K562 (cell line): Measurements from ENCODE around the gene IKBKE. TPM values are rescaled to one million over a fixed set of nuclear protein-coding genes. Genes with fewer than 3 reads are reported as not detected.

Source experiments
- ATAC-seq: fragments of 200-7000 bp; cut with Tn5 transposase; 3 replicates; pipeline ENCODE4 v1.9.1; 2020; ENCODE audit warnings: moderate library complexity
- BruUV-seq: library from RNA; stranded (reverse); fragments of 400-500 nt; replicated peaks from 2 replicates; lab custom pipeline; 2021; lab: Mats Ljungman, UMichigan
- CTCF ChIA-PET: fragments of 300-600 bp; formaldehyde crosslinking; extraction: SDS; loops from one replicate; lab custom pipeline; 2021; ENCODE audit warnings: low intra/inter-chr PET ratio; lab: Yijun Ruan, JAX
- POLR2A ChIA-PET: fragments of 300-600, 350-650 bp; sonication (Branson Sonifier 250); formaldehyde crosslinking; extraction: SDS; loops from one replicate; lab custom pipeline; 2021; ENCODE audit warnings: antibody characterized with exemption, inconsistent platforms; lab: Yijun Ruan, JAX
- DNase-seq, 4 experiments: peaks; one replicate each; pipeline versions ENCODE4 v3.0.0 to v3.0.0-alpha.2; 2011 to 2018; ENCODE audit warnings: low spot score in 3 of 4, mixed read lengths in 3 of 4; ENCODE audit errors: extremely low read depth in 1 of 4
- FAIRE-seq: peaks from 2 replicates; lab custom pipeline; 2011; peaks lifted over from hg19 to GRCh38; lab: Jason Lieb, UNC
- H2AFZ ChIP-seq: 2 replicates; pipeline ENCODE4 v1.6.0; 2011; ENCODE audit warnings: low read depth, low read length, control low read depth, inconsistent platforms
- H3K27ac ChIP-seq: fragments of 200-600 bp; 3 replicates; pipeline ENCODE4 v1.8.0; 2011; ENCODE audit warnings: low read depth, mild to moderate bottlenecking, control low read depth, inconsistent platforms, low read length, moderate library complexity, mixed read lengths; ENCODE audit errors: extremely low read depth
- H3K27me3 ChIP-seq, 2 experiments: fragments of 300-600 bp in 1 of 2; 2 replicates in 1 of 2; 3 replicates in 1 of 2; pipeline versions ENCODE4 v1.6.0 to v1.8.0; 2011; ENCODE audit warnings: inconsistent platforms in 2 of 2, low read length in 2 of 2, mild to moderate bottlenecking in 1 of 2, mixed read lengths in 1 of 2, moderate library complexity in 1 of 2; ENCODE audit not compliant: control insufficient read depth in 2 of 2, insufficient read depth in 2 of 2
- H3K36me3 ChIP-seq: fragments of 300-600 bp; 3 replicates; pipeline ENCODE4 v1.8.0; 2011; ENCODE audit warnings: mild to moderate bottlenecking, low read length, inconsistent platforms; ENCODE audit not compliant: control insufficient read depth, insufficient read depth
- H3K4me1 ChIP-seq, 2 experiments: fragments of 200-600 bp in 1 of 2; replicated peaks in 1 of 2; 2 replicates in 1 of 2; 3 replicates in 1 of 2; pipeline versions ENCODE4 v1.5.1 to v1.8.0; 2011; ENCODE audit warnings: inconsistent platforms in 2 of 2, low read length in 2 of 2, mild to moderate bottlenecking in 1 of 2, mixed read lengths in 1 of 2, moderate library complexity in 1 of 2; ENCODE audit not compliant: control insufficient read depth in 2 of 2, insufficient read depth in 2 of 2
- H3K4me2 ChIP-seq: 2 replicates; pipeline ENCODE4 v1.6.1; 2011; ENCODE audit warnings: low read length, control low read depth, inconsistent platforms, mixed read lengths; ENCODE audit not compliant: insufficient read depth
- H3K4me3 ChIP-seq: fragments of 200-600 bp; sonication (generic), shearing (Covaris generic); 2 replicates; pipeline ENCODE4 v1.5.1; 2016; ENCODE audit warnings: control low read depth, inconsistent platforms
- H3K79me2 ChIP-seq: fragments of 200-600 bp; 3 replicates; pipeline ENCODE4 v1.8.0; 2011; ENCODE audit warnings: low read length, inconsistent platforms; ENCODE audit not compliant: control insufficient read depth, insufficient read depth
- H3K9ac ChIP-seq, 2 experiments: 2 replicates each; pipeline versions ENCODE4 v1.6.0 to v1.6.1; 2011; ENCODE audit warnings: low read depth in 2 of 2, low read length in 2 of 2, control low read depth in 1 of 2, inconsistent platforms in 1 of 2, mild to moderate bottlenecking in 1 of 2, mixed read lengths in 1 of 2; ENCODE audit not compliant: insufficient read depth in 1 of 2
- H3K9me1 ChIP-seq: one replicate; pipeline ENCODE4 v1.6.0; 2011; ENCODE audit warnings: inconsistent platforms, mild to moderate bottlenecking, low read length, moderate library complexity; ENCODE audit not compliant: control insufficient read depth, insufficient read depth
- H3K9me3 ChIP-seq: replicated peaks from 2 replicates; pipeline ENCODE4 v1.5.1; 2011; ENCODE audit warnings: low read depth, low read length, inconsistent platforms; ENCODE audit not compliant: control insufficient read depth, insufficient read depth
- H4K20me1 ChIP-seq: replicated peaks from 2 replicates; pipeline ENCODE4 v1.6.1; 2011; ENCODE audit warnings: low read length, inconsistent platforms, mixed read lengths; ENCODE audit not compliant: control insufficient read depth, insufficient read depth
- BRD9 ChIP-seq: fragments of 450-650 bp; IDR thresholded peaks from 2 replicates; pipeline ENCODE4 v1.6.1; 2018; ENCODE audit warnings: low read depth; ENCODE audit not compliant: partially characterized antibody
- ETV1 ChIP-seq: fragments of 450-650 bp; conservative IDR thresholded peaks from 2 replicates; pipeline ENCODE4 v1.6.1; 2016; ENCODE audit warnings: missing genetic modification characterization, control low read depth, low read depth, missing compliant biosample characterization
- GABPA ChIP-seq: fragments of 200-800 bp; sonication (Bioruptor generic); conservative IDR thresholded peaks from 2 replicates; pipeline ENCODE4 v1.6.1; 2016; ENCODE audit warnings: low read depth, missing genetic modification characterization, missing compliant biosample characterization
- HDAC1 ChIP-seq, 2 experiments: fragments of 450-650 bp; IDR thresholded peaks; 2 replicates each; pipeline ENCODE4 v1.6.1; 2016 to 2017; ENCODE audit warnings: inconsistent platforms in 1 of 2, mild to moderate bottlenecking in 1 of 2, moderate library complexity in 1 of 2
- KLF10 ChIP-seq: fragments of 250-450 bp; sonication (Bioruptor Pico); IDR thresholded peaks from 2 replicates; pipeline ENCODE4 v1.6.1; 2021; ENCODE audit warnings: matching md5 sums
- MAZ ChIP-seq, 2 experiments: fragments of 450-650 bp in 1 of 2; sonication (generic) in 1 of 2; formaldehyde crosslinking; IDR thresholded peaks in 1 of 2; conservative IDR thresholded peaks in 1 of 2; 2 replicates each; pipeline versions ENCODE4 v1.4.0 to v1.5.0; 2020; ENCODE audit warnings: mild to moderate bottlenecking in 1 of 2, missing genetic modification reagents in 1 of 2
- MTF1 ChIP-seq: fragments of 250-450 bp; sonication (Bioruptor Pico); IDR thresholded peaks from 2 replicates; pipeline ENCODE4 v1.9.0; 2021; ENCODE audit warnings: moderate library complexity, mild to moderate bottlenecking, inconsistent platforms, borderline replicate concordance
- NR2C2 ChIP-seq, 2 experiments: fragments of 200-800 bp in 1 of 2; sonication (Bioruptor generic) in 1 of 2; sonication (generic) in 1 of 2; formaldehyde crosslinking in 1 of 2; IDR thresholded peaks; 2 replicates each; pipeline versions ENCODE4 v1.6.1 to v1.8.0; 2016 to 2022; ENCODE audit warnings: mild to moderate bottlenecking in 1 of 2, missing compliant biosample characterization in 1 of 2, missing genetic modification characterization in 1 of 2, missing genetic modification reagents in 1 of 2
- ZNF668 ChIP-seq: fragments of 250-450 bp; sonication (Bioruptor Pico); IDR thresholded peaks from 2 replicates; pipeline ENCODE4 v1.8.0; 2022; ENCODE audit warnings: mild to moderate bottlenecking, inconsistent platforms
- WGBS: fragments of 100-300 bp; shearing (Covaris generic); methylation state at CpG from one replicate; pipeline ENCODE4 v1.1.6; 2016; ENCODE audit warnings: low coverage, mixed read lengths; ENCODE audit not compliant: insufficient coverage; ENCODE audit errors: missing lambda C conversion rate; 5-methylcytosine and 5-hydroxymethylcytosine counted together
- in situ Hi-C: fragments of 300-500 bp; cut with MboI; formaldehyde crosslinking; loops from 4 replicates; pipeline ENCODE4 v1.15.0; 2018; ENCODE audit warnings: inconsistent platforms, mixed read lengths
- intact Hi-C: fragments of 100-400 bp; cut with micrococcal nuclease; formaldehyde crosslinking; loops from 2 replicates; pipeline ENCODE4 v1.14.2; 2022
- polyA plus RNA-seq, 8 experiments: library from polyadenylated mRNA; depleted of rRNA in 4 of 8; stranded (reverse) in 5 of 8; unstranded in 3 of 8; fragments of >200 nt; fragmentation: Nextera tagmentation in 2 of 8; fragmentation: Illumina TruSeq in 1 of 8; extraction: Ambion mirVana in 2 of 8; extraction: Trizol in 1 of 8; gene quantifications; 2 replicates each; pipeline versions ENCODE4 v1.2.1 to v1.2.3, GENCODE V29; 2011 to 2014; ENCODE audit warnings: inconsistent platforms in 1 of 8, missing spikeins in 1 of 8
- total RNA-seq, 7 experiments: library from RNA; depleted of rRNA in 6 of 7; stranded (reverse); fragments of >200 nt in 6 of 7; fragmentation: Illumina TruSeq in 2 of 7; extraction: Trizol in 2 of 7; gene quantifications; 2 replicates each; pipeline versions ENCODE4 v1.2.1 to v1.2.3, GENCODE V29; 2011 to 2021; ENCODE audit warnings: low replicate concordance in 1 of 7
- TF ChIP-seq, protein P1 (sequence below): fragments of 450-650 bp; formaldehyde crosslinking; IDR thresholded peaks from 2 replicates; pipeline ENCODE4 v1.4.0; 2022; ENCODE audit warnings: missing genetic modification characterization

Gene IKBKE
- total and polyA plus RNA-seq, 9 of the 15 experiments (the other 6 are each of a cell fraction or from before 2014, with no cell fraction given), result 2.3 to 9.0 (median 4.8) TPM

- TF ChIP-seq ETV1 (no peak), HDAC1 (IDR thresholded peaks at IDR 0.05) (peak in 1 of 2 experiments; percentile 27; a peak in 1 of 4 replicates), MTF1 (CRISPR knock-in tag) (no peak), KLF10 (CRISPR knock-in tag) (no peak), MAZ (CRISPR knock-in tag; conservative IDR thresholded peaks at IDR 0.05 in 1 of 2, IDR thresholded peaks at IDR 0.05 in 1 of 2) (peak in 1 of 2 experiments; percentile 36; a peak in 1 of 4 replicates)
- TF ChIP-seq, protein P1, sequence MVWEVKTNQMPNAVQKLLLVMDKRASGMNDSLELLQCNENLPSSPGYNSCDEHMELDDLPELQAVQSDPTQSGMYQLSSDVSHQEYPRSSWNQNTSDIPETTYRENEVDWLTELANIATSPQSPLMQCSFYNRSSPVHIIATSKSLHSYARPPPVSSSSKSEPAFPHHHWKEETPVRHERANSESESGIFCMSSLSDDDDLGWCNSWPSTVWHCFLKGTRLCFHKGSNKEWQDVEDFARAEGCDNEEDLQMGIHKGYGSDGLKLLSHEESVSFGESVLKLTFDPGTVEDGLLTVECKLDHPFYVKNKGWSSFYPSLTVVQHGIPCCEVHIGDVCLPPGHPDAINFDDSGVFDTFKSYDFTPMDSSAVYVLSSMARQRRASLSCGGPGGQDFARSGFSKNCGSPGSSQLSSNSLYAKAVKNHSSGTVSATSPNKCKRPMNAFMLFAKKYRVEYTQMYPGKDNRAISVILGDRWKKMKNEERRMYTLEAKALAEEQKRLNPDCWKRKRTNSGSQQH, result peak; percentile 54; the same call in 1 of the 2 replicates
Measured at GRCh38 chr1:206472454-206472853, 2.2 kb downstream of the IKBKE start (continued).

DNA sequence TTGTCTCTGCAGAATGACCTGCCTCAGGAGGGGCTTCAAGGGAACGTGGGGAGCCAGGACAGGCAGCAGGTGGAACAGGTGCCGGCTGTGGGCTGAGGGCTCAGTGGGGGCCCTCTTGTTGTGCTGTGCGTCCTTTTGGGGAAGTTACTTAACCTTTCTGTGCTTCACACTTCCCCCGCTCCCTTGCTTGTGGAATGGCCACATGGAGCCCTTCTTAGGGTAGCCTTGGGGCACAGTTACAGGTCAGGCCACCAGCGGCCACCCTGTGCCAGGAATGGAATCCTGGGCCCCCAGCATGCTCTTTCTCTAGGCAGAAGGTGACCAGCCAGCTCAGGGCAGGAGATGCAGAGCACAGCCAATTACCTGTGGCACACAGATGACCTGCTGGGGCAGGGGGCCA, 2.6 kb downstream of the IKBKE start:
- H3K9ac ChIP-seq, result no peak overlapping the region
- BruUV-seq, result no TSS peak
- H3K36me3 ChIP-seq, result no peaks in the 10 kb centered on the region
- 41% methylated on average over 4 of the region's 5 CpGs for WGBS
- H2AFZ ChIP-seq, result no peak overlapping the region
- H3K4me1 ChIP-seq, result peaks cover 11 to 31% of the 10 kb centered on the region in 2 experiments; a peak in 4 of 5 replicates
- H3K4me3 ChIP-seq, result no peak overlapping the region
- 0 out of 2 replicates have a peak, but pooled peaks cover 2% of the 10 kb centered on the region for H4K20me1 ChIP-seq
- TF ChIP-seq GABPA, result no peak; the same call in 1 of the 2 replicates
- TF ChIP-seq ZNF668 (CRISPR knock-in tag), result no peak
- peak; percentile 96 for TF ChIP-seq BRD9
- no peak for TF ChIP-seq NR2C2 (CRISPR knock-in tag; IDR thresholded peaks at IDR 0.05)
- peak; percentile 43; the same call in 1 of the 2 replicates for TF ChIP-seq NR2C2 (tag; IDR thresholded peaks at IDR 0.05)
- DNase-seq (no peak), ATAC-seq (no peak), FAIRE-seq (no peak)
- no peak overlapping the region for H3K27ac ChIP-seq
- ChIA-PET POLR2A (no interaction called here), CTCF (no interaction called here)
- no peaks in the 10 kb centered on the region for H3K79me2 ChIP-seq
- in situ Hi-C loops, result no loop called here
- peaks cover 15 to 33% of the 10 kb centered on the region in 2 experiments; a peak in 4 of 5 replicates for H3K27me3 ChIP-seq
- no peaks in the 10 kb centered on the region for H3K9me3 ChIP-seq
- no peak overlapping the region for H3K4me2 ChIP-seq
- intact Hi-C loops, result loop anchor here (10.0 kb wide), 1 partner anchor 602 kb away; no protein-coding TSS in a partner anchor
- H3K9me1 ChIP-seq, result no peaks in the 10 kb centered on the region
